ENCODE results near the gene PACSIN3. TPM values are rescaled to one million over a fixed set of nuclear protein-coding genes. Genes with fewer than 3 reads are reported as not detected.
A peak's percentile ranks its signal among the peaks of the same experiment; 100 is the strongest.

PACSIN3 gene
- total RNA-seq = 10 to 100 TPM; 48.0 to 66.6 TPM
- 22.9 TPM for polyA plus RNA-seq (2013, experiment 1 of 2)
- polyA plus RNA-seq (2013, experiment 2 of 2) = 18.0 TPM
- long read RNA-seq, experiment 1, partial matches to known transcripts = 11 of 17 reads
- long read RNA-seq, experiment 1, other reads (novel, unspliced or antisense) = 6 of 17 reads
- long read RNA-seq, experiment 2, transcript PACSIN3-201 (11 exons, 1,843 nt) = major isoform, 86 of 118 reads
- long read RNA-seq, experiment 2, partial matches to known transcripts = 7 of 118 reads
- long read RNA-seq, experiment 2, other reads (novel, unspliced or antisense) = 23 of 118 reads
- long read RNA-seq, experiment 3, transcript PACSIN3-201 (11 exons, 1,843 nt) = major isoform, 78 of 101 reads
- long read RNA-seq, experiment 3, partial matches to known transcripts = 3 of 101 reads
- long read RNA-seq, experiment 3, other reads (novel, unspliced or antisense) = 20 of 101 reads
- long read RNA-seq, experiment 4, transcript PACSIN3-201 (11 exons, 1,843 nt) = major isoform, 41 of 65 reads
- long read RNA-seq, experiment 4, partial matches to known transcripts = 15 of 65 reads
- long read RNA-seq, experiment 4, other reads (novel, unspliced or antisense) = 8 of 65 reads

- H3K36me3 ChIP-seq (ENCODE audit: control insufficient read depth, insufficient read depth, low read length) = no peaks in the 10 kb centered on the region
- peak; percentile 16 for TF ChIP-seq CTCF (conservative IDR thresholded peaks at IDR 0.05)
- Mint-ChIP-seq H3K36me3 (ENCODE audit: low read depth) (peaks cover 2% of the 10 kb centered on the region), H3K27ac (peak within 1 kb of the TSS; percentile 93), H3K4me1 (peaks cover 12% of the 10 kb centered on the region), H3K4me3 (peak within 1 kb of the TSS; percentile 75), H3K9me3 (no peaks in the 10 kb centered on the region), H3K27me3 (ENCODE audit: insufficient read depth) (peaks cover 31% of the 10 kb centered on the region)
- H3K9ac ChIP-seq (ENCODE audit: extremely low read depth, low read length, poor library complexity, severe bottlenecking) = peak within 1 kb of the TSS; percentile 77
- WGBS, 2 experiments (ENCODE audit: insufficient coverage in 1 of 2, insufficient read length in 1 of 2) = 0% methylated on average over 12 to 80 of the region's 80 CpGs
- no peaks in the 10 kb centered on the region for H3K4me1 ChIP-seq (ENCODE audit: control insufficient read depth, insufficient read depth, low read length)
- H3K4me3 ChIP-seq (ENCODE audit: low read length) = peak within 1 kb of the TSS; percentile 82
- peak; percentile 87 for DNase-seq
- H3K9me3 ChIP-seq (ENCODE audit: control insufficient read depth, low read length) = no peaks in the 10 kb centered on the region
- peak within 1 kb of the TSS; percentile 44 for H3K27ac ChIP-seq (ENCODE audit: low read depth, low read length)
- peaks cover 23% of the 10 kb centered on the region for H3K27me3 ChIP-seq (ENCODE audit: control insufficient read depth, insufficient read depth, low read length, poor library complexity, severe bottlenecking)
Measured at GRCh38 chr11:47186076-47186699, at the start of gene PACSIN3. PACSIN3 (minus strand) TSS chr11:47186434; CDS start chr11:47182727, 3,707 bp downstream.

GRCh38 chr11:47235163-47235562 is 48.9 kb upstream of the PACSIN3 start:
- H3K4me3 ChIP-seq (ENCODE audit: low read length) = no peak overlapping the region
- Mint-ChIP-seq H3K4me1 (no peaks in the 10 kb centered on the region), H3K4me3 (no peak overlapping the region), H3K27me3 (ENCODE audit: insufficient read depth) (no peaks in the 10 kb centered on the region), H3K9me3 (no peaks in the 10 kb centered on the region), H3K36me3 (ENCODE audit: low read depth) (peaks cover 25% of the 10 kb centered on the region), H3K27ac (no peak overlapping the region)
- peaks cover 24% of the 10 kb centered on the region for H3K36me3 ChIP-seq (ENCODE audit: control insufficient read depth, insufficient read depth, low read length)
- H3K27me3 ChIP-seq (ENCODE audit: control insufficient read depth, insufficient read depth, low read length, poor library complexity, severe bottlenecking) = no peaks in the 10 kb centered on the region
- no peak overlapping the region for H3K9ac ChIP-seq (ENCODE audit: extremely low read depth, low read length, poor library complexity, severe bottlenecking)
- H3K4me1 ChIP-seq (ENCODE audit: control insufficient read depth, insufficient read depth, low read length) = no peaks in the 10 kb centered on the region
- H3K27ac ChIP-seq (ENCODE audit: low read depth, low read length) = no peak overlapping the region
- peak; percentile 16 for TF ChIP-seq CTCF (conservative IDR thresholded peaks at IDR 0.05)
- WGBS, 2 experiments (ENCODE audit: insufficient coverage in 1 of 2, insufficient read length in 1 of 2) = 97 to 100% methylated on average over 4 to 12 of the region's 12 CpGs
- no peak for DNase-seq
- no peaks in the 10 kb centered on the region for H3K9me3 ChIP-seq (ENCODE audit: control insufficient read depth, low read length)

- no peak for TF ChIP-seq CTCF (conservative IDR thresholded peaks at IDR 0.05)
- Histone ChIP-seq H3K27ac (ENCODE audit: low read depth, low read length) (no peak overlapping the region), H3K36me3 (ENCODE audit: control insufficient read depth, insufficient read depth, low read length) (peaks cover 19% of the 10 kb centered on the region), H3K27me3 (ENCODE audit: control insufficient read depth, insufficient read depth, low read length, poor library complexity, severe bottlenecking) (no peaks in the 10 kb centered on the region), H3K4me1 (ENCODE audit: control insufficient read depth, insufficient read depth, low read length) (no peaks in the 10 kb centered on the region), H3K4me3 (ENCODE audit: low read length) (no peak overlapping the region), H3K9me3 (ENCODE audit: control insufficient read depth, low read length) (no peaks in the 10 kb centered on the region), H3K9ac (ENCODE audit: extremely low read depth, low read length, poor library complexity, severe bottlenecking) (no peak overlapping the region)
- Mint-ChIP-seq H3K27me3 (ENCODE audit: insufficient read depth) (no peaks in the 10 kb centered on the region), H3K27ac (peak overlapping the region; percentile 71), H3K4me3 (no peak overlapping the region), H3K9me3 (no peaks in the 10 kb centered on the region), H3K36me3 (ENCODE audit: low read depth) (peaks cover 22% of the 10 kb centered on the region), H3K4me1 (no peaks in the 10 kb centered on the region)
- WGBS, 2 experiments (ENCODE audit: insufficient coverage in 1 of 2, insufficient read length in 1 of 2) = 92 to 94% methylated on average over 10 to 12 of the region's 12 CpGs
- no peak for DNase-seq
Measured at GRCh38 chr11:47234669-47235100, 48.5 kb upstream of the PACSIN3 start.
